K562 (cell line): ENCODE results near the gene CREB3L2. TPM values are rescaled to one million over a fixed set of nuclear protein-coding genes. Genes with fewer than 3 reads are reported as not detected.

Experiments
- CEBPG ChIP-seq, 3 experiments: fragments of 200-800 bp in 1 of 3; sonication (Bioruptor generic) in 1 of 3; sonication (generic) in 1 of 3; formaldehyde crosslinking in 1 of 3; IDR thresholded peaks in 2 of 3; conservative IDR thresholded peaks in 1 of 3; 2 replicates each; pipeline versions ENCODE4 v1.6.1 to v1.8.0; 2016 to 2022; ENCODE audit warnings: missing compliant biosample characterization in 2 of 3, missing genetic modification characterization in 2 of 3, mild to moderate bottlenecking in 1 of 3, missing genetic modification reagents in 1 of 3
- FOXJ2 ChIP-seq: fragments of 200-800 bp; sonication (Bioruptor generic); IDR thresholded peaks from 2 replicates; pipeline ENCODE4 v1.6.1; 2016; ENCODE audit warnings: missing genetic modification characterization, missing compliant biosample characterization
- FOXM1 ChIP-seq, 2 experiments: fragments of 450-650 bp in 1 of 2; sonication (generic) in 1 of 2; formaldehyde crosslinking in 1 of 2; IDR thresholded peaks; 2 replicates each; pipeline versions ENCODE4 v1.6.1 to v1.9.0; 2017 to 2022; ENCODE audit warnings: low read depth in 2 of 2, mild to moderate bottlenecking in 2 of 2, missing genetic modification reagents in 1 of 2, moderate library complexity in 1 of 2
- HMG20A ChIP-seq: fragments of 450-650 bp; formaldehyde crosslinking; conservative IDR thresholded peaks from 2 replicates; pipeline ENCODE4 v1.4.0; 2020; ENCODE audit warnings: mild to moderate bottlenecking, mixed read lengths
- KHSRP ChIP-seq: fragments of 450-650 bp; IDR thresholded peaks from 2 replicates; pipeline ENCODE4 v1.6.1; 2017
- MECOM ChIP-seq: fragments of 250-450 bp; sonication (Bioruptor Pico); IDR thresholded peaks from 2 replicates; pipeline ENCODE4 v1.8.0; 2022; ENCODE audit warnings: inconsistent platforms
- MYBL2 ChIP-seq, 2 experiments: fragments of 450-650 bp in 1 of 2; sonication (generic) in 1 of 2; formaldehyde crosslinking in 1 of 2; IDR thresholded peaks; 2 replicates each; pipeline versions ENCODE4 v1.6.1 to v1.8.1; 2017 to 2022; ENCODE audit warnings: borderline replicate concordance in 1 of 2, inconsistent platforms in 1 of 2, low read depth in 1 of 2, mild to moderate bottlenecking in 1 of 2, missing genetic modification reagents in 1 of 2, moderate library complexity in 1 of 2
- ZBTB17 ChIP-seq: fragments of 450-650 bp; formaldehyde crosslinking; IDR thresholded peaks from 2 replicates; pipeline ENCODE4 v1.4.0; 2020; ENCODE audit warnings: mild to moderate bottlenecking
- ZFPM2 ChIP-seq: fragments of 250-450 bp; sonication (Bioruptor Pico); IDR thresholded peaks from 2 replicates; pipeline ENCODE4 v1.5.1; 2022; ENCODE audit warnings: mild to moderate bottlenecking
- ZSCAN32 ChIP-seq: fragments of 450-650 bp; formaldehyde crosslinking; IDR thresholded peaks from 2 replicates; pipeline ENCODE4 v1.4.0; 2020; ENCODE audit warnings: mild to moderate bottlenecking, moderate library complexity
- polyA plus RNA-seq, 8 experiments: library from polyadenylated mRNA; depleted of rRNA in 4 of 8; stranded (reverse) in 5 of 8; unstranded in 3 of 8; fragments of >200 nt; fragmentation: Nextera tagmentation in 2 of 8; fragmentation: Illumina TruSeq in 1 of 8; extraction: Ambion mirVana in 2 of 8; extraction: Trizol in 1 of 8; gene quantifications; 2 replicates each; pipeline versions ENCODE4 v1.2.1 to v1.2.3, GENCODE V29; 2011 to 2014; ENCODE audit warnings: inconsistent platforms in 1 of 8, missing spikeins in 1 of 8
- total RNA-seq, 7 experiments: library from RNA; depleted of rRNA in 6 of 7; stranded (reverse); fragments of >200 nt in 6 of 7; fragmentation: Illumina TruSeq in 2 of 7; extraction: Trizol in 2 of 7; gene quantifications; 2 replicates each; pipeline versions ENCODE4 v1.2.1 to v1.2.3, GENCODE V29; 2011 to 2021; ENCODE audit warnings: low replicate concordance in 1 of 7
- TF ChIP-seq, protein P1 (sequence below), 2 experiments: fragments of 450-650 bp; formaldehyde crosslinking in 1 of 2; IDR thresholded peaks; 2 replicates each; pipeline versions ENCODE4 v1.4.0 to v1.6.1; 2014 to 2020; ENCODE audit warnings: mild to moderate bottlenecking in 2 of 2, borderline replicate concordance in 1 of 2, low read depth in 1 of 2
- TF ChIP-seq, protein P2 (sequence below): IDR thresholded peaks from 2 replicates; pipeline ENCODE4 v1.6.1; 2012; ENCODE audit warnings: low read depth, low read length, improper control_type of control experiment, borderline replicate concordance
- TF ChIP-seq, protein P3 (sequence below): sonication (generic); formaldehyde crosslinking; IDR thresholded peaks from 2 replicates; pipeline ENCODE4 v1.8.0; 2022; ENCODE audit warnings: missing genetic modification reagents, mild to moderate bottlenecking, moderate library complexity, borderline replicate concordance

Gene CREB3L2
- total and polyA plus RNA-seq, 9 of the 15 experiments (the other 6 are each of a cell fraction or from before 2014, with no cell fraction given) = 7.1 to 45.6 (median 15.8) TPM

- TF ChIP-seq ZFPM2 (CRISPR knock-in tag) (no peak), HMG20A (CRISPR knock-in tag) (0 out of 2 replicates have a peak, but pooled peaks have one; percentile 58), CEBPG (CRISPR knock-in tag; IDR thresholded peaks at IDR 0.05) (peak; percentile 85), CEBPG (tag; conservative IDR thresholded peaks at IDR 0.05 in 1 of 2, IDR thresholded peaks at IDR 0.05 in 1 of 2) (peak; percentile 93 to 98), FOXJ2 (tag) (no peak), ZBTB17 (CRISPR knock-in tag) (0 out of 2 replicates have a peak, but pooled peaks have one; percentile 65), MECOM (0 out of 2 replicates have a peak, but pooled peaks have one; percentile 16), FOXM1 (IDR thresholded peaks at IDR 0.05; ENCODE audit: low read depth) (no peak), FOXM1 (CRISPR knock-in tag; IDR thresholded peaks at IDR 0.05; ENCODE audit: low read depth) (no peak), KHSRP (peak; percentile 22; the same call in 1 of the 2 replicates), MYBL2 (IDR thresholded peaks at IDR 0.05; ENCODE audit: low read depth) (no peak), MYBL2 (CRISPR knock-in tag; IDR thresholded peaks at IDR 0.05; ENCODE audit: borderline replicate concordance) (no peak), ZSCAN32 (CRISPR knock-in tag) (no peak)
- TF ChIP-seq, protein P1, sequence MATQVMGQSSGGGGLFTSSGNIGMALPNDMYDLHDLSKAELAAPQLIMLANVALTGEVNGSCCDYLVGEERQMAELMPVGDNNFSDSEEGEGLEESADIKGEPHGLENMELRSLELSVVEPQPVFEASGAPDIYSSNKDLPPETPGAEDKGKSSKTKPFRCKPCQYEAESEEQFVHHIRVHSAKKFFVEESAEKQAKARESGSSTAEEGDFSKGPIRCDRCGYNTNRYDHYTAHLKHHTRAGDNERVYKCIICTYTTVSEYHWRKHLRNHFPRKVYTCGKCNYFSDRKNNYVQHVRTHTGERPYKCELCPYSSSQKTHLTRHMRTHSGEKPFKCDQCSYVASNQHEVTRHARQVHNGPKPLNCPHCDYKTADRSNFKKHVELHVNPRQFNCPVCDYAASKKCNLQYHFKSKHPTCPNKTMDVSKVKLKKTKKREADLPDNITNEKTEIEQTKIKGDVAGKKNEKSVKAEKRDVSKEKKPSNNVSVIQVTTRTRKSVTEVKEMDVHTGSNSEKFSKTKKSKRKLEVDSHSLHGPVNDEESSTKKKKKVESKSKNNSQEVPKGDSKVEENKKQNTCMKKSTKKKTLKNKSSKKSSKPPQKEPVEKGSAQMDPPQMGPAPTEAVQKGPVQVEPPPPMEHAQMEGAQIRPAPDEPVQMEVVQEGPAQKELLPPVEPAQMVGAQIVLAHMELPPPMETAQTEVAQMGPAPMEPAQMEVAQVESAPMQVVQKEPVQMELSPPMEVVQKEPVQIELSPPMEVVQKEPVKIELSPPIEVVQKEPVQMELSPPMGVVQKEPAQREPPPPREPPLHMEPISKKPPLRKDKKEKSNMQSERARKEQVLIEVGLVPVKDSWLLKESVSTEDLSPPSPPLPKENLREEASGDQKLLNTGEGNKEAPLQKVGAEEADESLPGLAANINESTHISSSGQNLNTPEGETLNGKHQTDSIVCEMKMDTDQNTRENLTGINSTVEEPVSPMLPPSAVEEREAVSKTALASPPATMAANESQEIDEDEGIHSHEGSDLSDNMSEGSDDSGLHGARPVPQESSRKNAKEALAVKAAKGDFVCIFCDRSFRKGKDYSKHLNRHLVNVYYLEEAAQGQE (IDR thresholded peaks at IDR 0.05; ENCODE audit: borderline replicate concordance) = no peak; the same call in 1 of the 2 replicates
- TF ChIP-seq, protein P1 (CRISPR knock-in tag; IDR thresholded peaks at IDR 0.05; ENCODE audit: low read depth) = no peak
- TF ChIP-seq, protein P2, sequence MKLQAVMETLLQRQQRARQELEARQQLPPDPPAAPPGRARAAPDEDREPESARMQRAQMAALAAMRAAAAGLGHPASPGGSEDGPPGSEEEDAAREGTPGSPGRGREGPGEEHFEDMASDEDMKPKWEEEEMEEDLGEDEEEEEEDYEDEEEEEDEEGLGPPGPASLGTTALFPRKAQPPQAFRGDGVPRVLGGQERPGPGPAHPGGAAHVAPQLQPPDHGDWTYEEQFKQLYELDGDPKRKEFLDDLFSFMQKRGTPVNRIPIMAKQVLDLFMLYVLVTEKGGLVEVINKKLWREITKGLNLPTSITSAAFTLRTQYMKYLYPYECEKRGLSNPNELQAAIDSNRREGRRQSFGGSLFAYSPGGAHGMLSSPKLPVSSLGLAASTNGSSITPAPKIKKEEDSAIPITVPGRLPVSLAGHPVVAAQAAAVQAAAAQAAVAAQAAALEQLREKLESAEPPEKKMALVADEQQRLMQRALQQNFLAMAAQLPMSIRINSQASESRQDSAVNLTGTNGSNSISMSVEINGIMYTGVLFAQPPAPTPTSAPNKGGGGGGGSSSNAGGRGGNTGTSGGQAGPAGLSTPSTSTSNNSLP = peak; percentile 73; the same call in 1 of the 2 replicates
- TF ChIP-seq, protein P3, sequence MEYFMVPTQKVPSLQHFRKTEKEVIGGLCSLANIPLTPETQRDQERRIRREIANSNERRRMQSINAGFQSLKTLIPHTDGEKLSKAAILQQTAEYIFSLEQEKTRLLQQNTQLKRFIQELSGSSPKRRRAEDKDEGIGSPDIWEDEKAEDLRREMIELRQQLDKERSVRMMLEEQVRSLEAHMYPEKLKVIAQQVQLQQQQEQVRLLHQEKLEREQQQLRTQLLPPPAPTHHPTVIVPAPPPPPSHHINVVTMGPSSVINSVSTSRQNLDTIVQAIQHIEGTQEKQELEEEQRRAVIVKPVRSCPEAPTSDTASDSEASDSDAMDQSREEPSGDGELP (CRISPR knock-in tag) = peak; percentile 86
These were observed 15.5 kb downstream of the CREB3L2 start (continued) for GRCh38 chr7:137986252-137987017.
